NCI-H510A (cell line): Measurements from ENCODE around the gene CST4.
"Not testable (repeated sequence)": the region's sequence is repeated elsewhere in the genome, so short reads cannot be mapped to it uniquely, and the experiment has no call there.

Source experiments
- DNase-seq: peaks from one replicate; lab custom pipeline; 2025; lab: John Stamatoyannopoulos, UW

The CST4 gene

DNA sequence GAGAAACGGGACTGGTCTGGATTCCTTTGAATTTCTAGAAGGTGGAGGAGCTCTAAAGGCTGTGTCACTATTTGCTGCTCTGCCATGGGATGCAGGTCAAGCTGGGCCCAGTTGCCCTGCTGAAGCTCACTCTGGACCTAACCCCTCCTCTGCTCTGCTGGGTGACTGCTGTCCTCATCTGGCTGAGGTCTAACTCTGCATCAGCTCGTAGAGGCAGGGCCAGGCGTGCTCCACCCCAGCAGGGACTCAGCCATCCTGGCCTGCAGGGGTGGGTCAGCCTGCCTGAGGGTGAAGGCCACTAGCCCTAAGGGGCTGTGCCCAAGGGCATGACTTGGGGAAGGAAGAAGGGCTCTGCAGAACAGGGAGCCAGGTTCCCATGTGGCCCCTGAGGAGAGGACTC is 852 bp downstream of the CST4 start:
- DNase-seq: no peak

DNA sequence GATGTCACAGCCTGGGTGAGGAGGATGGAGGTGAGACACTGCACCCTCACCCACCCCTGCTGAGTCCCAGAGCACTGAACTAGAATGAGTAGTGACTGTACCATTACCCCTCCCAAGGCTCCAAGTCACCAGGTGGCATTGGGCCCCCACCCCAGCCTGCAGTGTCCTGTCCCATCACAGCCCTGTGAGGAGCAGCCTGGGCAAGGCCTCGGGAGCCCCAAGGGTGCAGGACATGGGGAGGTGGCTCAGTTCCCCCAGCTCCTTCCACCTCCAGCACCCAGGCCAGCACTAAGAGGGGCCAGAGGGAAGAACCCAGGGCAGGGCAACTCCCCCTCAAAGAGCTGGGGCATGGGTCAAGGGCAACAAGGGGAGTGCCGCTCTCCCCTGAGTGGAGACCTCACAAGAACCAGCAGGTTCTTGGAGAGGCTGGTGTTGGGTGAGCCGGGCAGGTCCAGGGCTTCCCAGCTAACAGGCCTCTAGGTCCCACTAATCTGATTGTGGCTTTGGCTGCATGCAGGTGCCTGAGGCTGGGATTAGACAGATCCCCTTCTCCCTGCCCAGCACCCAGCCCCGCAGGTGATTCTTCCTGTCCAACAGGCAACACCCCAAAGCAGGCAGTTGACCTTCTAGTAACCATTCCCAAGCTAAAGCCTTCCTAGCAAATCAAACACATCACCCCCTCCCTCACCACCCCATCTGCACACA is 2.6 kb downstream of the CST4 start:
- DNase-seq: no peak

DNA sequence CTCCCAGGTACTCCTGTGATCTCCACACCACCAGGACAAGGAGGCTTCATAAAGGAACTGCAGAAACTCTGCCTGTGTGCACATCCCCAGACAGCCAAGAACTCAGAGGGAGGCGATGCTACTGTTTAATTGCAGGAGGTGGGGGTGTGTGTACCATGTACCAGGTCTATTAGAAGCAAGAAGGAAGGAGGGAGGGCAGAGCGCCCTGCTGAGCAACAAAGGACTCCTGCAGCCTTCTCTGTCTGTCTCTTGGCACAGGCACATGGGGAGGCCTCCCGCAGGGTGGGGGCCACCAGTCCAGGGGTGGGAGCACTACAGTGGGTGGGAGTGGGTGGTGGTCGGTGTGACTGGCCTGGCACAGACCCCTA is 3.3 kb downstream of the CST4 start:
- DNase-seq: not testable (repeated sequence)

DNA sequence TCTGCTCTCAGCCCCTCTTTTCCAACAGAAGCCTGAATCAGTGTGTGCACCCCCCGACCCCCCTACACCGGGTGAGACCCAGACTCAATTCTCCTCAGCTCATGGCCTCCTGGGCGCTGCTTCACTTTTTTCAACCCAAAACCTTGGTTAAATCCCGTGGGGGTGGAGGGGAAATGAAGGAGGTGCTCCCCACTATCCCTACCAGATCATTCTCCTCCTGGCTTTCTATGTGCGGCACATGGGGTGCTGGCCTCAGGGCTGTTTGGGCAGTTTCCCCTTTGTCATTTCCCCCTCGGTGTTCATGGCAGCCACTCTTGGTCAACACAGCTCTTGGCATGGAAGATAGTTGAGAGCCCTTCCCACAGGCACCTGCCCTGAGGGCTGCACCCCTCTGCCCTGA is 4.6 kb downstream of the CST4 start:
- no peak for DNase-seq

DNA sequence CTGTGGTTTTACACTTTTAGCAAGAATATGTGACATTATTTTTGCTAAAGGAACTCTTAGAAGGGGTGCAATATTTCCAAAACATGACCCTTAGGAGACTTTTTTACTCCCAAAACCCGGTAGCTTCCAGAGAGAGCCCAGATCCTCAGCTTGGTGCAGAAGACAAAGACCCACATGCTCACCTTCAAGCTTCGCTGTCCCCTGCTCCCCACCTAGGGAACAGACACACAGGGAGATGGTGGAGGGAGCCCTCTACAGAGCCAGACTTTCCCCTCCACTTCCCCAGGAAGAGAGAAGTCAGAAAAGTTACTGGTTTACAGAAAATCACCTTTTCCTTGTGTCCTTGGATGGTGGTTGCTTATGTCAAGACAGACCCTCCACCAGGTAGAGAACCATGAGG is 5.0 kb downstream of the CST4 start:
- DNase-seq: no peak

DNA sequence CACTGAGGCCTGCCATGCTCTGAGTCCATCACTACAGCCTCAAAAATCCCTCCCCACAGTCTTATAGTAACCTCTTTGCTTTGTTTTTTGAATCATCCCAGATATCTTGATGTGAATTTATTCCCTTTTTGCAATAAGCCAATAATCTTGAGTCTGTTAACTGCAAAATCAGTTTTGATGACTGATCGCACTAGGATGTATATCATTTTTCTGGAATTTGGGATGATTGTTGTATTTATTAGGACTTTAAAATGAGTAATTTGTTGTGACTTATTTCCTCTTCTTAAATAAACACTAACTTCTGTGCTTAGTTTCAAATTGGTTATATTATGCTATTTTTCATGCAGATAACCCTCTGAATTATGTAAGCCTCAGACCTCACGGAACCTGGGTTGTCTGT is 5.6 kb downstream of the CST4 start:
- no peak for DNase-seq

DNA sequence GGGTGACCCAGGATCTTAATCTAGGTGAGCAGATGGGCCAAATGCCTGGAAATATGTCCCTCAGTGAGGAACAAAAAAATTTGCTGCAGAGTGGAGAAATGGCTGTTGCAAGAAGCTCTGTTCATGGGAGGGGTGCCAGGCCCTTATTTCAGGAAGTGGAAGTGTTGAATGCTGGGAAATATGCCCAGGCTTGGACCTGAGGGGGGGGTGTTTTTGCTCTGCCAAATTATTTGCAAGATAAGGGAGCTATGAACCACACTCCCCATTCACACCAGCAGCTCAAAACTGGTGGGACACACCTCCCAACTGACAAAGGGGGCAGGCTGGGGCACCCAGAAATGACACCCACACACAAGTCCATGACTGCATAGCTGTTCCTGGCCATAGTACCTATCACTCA is 8.7 kb downstream of the CST4 start:
- DNase-seq: no peak

DNA sequence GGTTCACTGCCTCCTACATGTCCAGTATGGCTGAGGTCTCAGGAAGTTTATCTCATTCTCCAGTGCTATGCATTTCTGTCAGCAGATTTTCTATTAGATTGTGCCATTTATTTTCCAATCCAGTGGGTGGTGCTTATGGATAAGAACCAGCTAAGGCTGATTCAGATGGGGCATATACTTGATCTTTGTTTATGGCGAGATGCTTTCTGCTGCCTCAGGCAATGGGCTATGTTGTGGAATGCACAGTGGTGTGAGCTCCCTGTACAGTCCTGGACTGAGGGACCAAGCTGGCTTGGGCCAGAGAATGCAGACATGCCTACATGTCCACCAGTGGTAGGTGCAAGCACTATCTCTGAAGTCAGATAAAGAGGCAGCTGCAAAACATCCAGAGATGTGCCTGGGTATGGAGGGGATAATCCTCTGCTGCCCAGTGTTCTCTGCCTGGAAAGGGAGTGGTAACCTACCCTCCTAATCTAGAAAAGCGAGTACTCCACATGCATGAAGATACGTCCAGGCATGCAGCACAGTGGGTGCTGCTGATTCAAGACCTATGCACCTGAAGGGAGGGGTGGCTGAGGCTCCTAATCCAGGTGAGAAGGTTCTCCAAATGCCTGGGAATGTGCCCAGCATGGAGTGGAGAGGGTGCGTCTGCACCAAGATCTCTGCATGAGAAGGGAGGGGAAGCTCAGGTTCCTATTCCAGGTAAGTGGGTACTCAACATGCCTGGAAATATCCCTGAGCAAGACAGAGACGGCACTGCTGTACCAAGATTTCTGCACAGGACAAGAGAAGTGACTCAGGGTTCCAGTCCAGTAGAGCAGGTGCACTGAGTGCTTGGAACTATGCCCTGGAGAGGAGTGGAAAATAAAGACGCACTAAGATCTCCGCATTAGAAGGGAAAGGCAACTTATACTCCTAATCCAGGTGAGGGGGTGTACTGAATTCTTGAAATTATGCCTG is 9.4 kb downstream of the CST4 start:
- DNase-seq: no peak

DNA sequence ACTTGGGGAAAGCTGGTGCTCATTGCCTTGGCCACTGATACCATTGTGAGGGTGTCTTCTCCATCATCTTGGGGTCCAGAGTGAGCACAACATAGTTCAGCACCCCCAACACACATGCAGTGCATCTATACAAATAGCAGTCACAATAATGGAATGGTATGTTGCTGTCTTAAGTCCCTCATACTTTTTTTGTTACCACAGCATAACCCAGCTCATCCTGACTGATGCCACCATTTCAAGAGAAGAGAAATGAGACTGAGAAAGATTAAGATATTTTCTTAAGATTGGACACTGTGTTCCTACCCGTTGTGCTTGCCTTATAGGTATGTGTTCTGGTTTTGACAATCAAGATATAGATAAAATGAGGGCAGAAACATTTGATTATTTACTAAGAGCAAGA is 15.6 kb downstream of the CST4 start:
- no peak for DNase-seq

DNA sequence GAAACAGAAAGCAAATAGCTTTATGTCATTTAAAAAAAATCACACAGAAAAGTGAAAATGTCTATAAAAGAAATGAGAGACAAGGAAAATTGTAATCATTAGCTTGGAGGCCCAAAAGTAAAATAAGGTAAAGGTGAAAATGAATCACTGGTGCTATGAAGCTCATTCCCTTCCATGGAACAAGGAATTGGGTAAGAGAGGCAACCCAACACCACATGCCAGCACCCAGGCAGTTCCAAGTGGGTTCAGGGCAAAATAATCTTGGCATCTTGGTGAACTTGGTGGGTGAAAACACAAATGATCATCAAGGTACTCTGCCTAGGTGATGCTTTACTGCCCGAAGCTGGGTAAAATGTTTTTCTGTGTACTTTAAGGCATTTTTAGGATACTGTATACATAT is 16.7 kb downstream of the CST4 start:
- no peak for DNase-seq

DNA sequence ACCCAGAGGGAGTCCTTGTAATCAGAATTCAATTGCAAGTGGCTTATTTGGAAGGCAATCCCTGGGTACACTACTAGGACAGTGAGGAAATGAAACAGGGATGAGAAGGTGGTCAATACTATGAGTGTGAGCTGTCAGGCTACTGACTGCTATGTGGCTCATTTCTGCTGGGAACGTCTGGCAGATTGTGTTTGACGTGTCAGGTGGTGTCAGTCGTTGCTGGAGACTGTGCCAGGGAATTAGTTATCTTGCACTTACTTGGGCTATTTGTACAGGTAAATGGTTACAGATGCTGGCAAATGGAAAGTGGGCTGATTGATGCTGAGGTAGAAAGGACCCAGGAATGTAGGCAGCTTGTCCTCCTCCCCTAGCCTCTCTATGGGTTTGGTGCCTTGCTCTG is 17.4 kb downstream of the CST4 start:
- no peak for DNase-seq

DNA sequence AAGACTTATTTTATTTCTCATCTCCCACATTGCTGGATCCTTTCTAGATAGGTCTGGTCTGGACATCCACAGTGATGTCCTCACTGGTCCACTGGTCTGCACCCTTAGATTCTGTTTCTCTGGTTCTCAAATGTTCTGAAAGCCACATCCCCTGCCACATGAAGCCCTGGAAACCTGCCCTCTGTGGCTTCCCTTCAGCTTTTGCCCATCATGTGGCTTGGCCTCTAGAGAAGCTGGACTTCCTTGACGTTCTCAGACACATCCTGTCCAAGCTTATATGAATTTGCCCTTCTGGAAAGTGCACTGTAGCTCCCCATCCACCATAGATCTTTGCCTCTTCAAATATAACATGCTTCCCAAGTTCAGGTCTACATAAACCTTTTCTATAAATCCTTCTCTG is 18.5 kb downstream of the CST4 start:
- DNase-seq: no peak

DNA sequence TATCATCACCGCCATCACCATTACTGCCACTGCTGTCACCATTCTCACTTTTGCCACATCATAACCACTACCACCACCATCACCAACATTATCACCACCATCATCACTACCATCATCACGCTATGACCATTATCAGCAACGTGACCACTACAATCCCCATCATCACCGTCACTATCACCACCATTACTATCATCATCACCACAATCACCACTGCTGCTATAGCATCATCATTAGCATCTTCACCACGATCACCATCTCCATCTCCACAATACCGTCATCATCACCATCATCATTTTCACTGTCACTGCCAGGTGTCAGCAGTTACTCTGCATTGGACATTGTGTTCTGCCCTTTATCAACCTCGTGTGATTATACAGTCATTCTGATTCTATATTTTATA is 19.0 kb downstream of the CST4 start:
- DNase-seq: no peak

DNA sequence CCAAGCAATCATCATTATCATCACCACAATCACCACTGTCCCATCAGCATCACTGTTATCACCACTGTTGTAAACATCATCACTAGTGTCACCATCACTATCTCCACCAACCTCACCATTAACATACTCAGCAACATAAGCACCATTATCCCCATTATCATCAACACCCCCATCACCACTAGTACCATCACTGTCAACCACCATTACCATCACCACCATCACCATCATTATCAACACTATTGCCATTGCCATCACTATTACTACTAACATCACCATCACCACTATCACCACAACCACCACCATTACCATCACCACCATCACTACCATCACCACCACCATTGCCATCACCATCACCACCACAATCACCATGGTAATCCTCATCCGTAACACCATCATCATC is 19.5 kb downstream of the CST4 start:
- no peak for DNase-seq

DNA sequence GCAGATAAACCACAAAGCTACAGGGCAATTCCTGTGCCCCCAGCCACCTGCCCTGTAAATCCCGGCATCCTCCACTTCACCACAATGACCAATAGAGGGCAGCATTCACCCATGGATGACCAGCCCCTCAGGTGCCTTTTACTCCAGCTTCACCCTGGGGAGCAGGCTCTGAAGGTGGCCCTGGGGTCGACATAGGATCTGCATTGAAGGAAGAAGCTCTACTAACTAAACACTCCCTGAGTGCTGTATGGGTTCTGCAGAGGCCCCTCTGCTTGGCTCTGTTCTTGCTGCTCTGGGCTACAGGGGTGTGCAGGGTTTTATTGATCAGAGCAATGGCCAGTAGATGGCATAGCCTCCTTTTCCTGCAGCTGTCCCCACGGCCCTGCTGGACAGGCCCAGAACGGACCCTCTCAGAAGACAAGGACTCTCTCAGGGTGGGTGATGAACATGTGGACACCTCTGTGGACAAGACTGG is 20.3 kb downstream of the CST4 start:
- DNase-seq: no peak

DNA sequence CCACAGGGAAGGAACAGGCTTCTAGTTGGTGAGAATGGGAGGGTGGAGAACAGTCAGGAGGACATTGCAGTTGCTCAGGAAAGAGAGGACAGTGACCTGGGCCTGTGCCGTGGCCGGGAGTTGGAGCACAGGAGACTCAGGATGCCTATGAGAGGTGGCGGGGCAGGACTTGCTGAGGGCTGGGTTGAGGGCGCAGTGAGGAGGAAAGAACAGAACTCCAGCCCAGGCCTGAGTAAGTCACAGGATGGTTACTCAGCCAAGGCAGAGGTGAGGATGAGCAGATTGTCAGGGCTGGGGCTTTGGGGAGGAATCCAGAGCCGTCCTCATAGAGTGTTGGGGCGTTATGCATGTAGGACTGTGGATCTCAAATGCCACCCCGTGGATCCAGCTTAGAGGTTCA is 21.2 kb downstream of the CST4 start:
- no peak for DNase-seq

DNA sequence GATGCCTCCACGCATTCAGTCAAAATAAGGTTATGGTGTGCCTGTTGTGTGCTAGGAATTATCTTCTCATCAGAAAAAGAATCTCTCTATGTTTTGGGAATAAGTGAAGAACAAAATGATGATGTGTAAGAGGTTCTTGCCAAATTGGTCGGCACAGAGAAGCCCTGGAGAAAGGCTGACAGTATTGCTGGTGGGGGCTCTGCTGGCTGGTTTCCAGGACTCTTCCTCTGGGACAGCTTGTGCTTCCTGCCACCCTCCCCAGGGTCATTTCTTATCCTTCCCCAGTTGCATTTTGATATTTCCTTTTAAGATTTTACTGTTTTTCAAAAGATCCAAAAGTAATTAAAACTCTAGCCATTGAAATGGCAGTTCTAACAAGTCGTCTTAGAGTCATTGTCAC is 22.1 kb downstream of the CST4 start:
- no peak for DNase-seq

DNA sequence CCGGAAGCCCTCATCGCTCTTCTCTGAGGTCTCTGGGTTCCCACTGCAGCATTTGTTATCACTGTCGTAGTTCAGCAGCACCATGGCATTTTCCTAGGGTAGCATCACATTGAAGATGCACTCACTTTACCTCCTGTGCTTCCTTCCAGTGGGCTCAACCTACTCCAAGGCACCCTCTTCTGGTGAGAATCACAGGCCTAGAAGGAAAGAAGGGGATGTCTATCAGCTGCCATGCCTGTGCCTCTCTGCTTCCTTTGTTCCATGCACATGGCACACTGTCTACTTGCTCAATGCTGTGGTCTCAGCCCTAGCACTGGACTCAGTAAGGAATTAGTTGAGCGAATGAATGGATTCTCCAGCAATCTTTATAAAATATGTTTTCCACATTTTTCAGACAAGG is 22.6 kb downstream of the CST4 start:
- DNase-seq: no peak

DNA sequence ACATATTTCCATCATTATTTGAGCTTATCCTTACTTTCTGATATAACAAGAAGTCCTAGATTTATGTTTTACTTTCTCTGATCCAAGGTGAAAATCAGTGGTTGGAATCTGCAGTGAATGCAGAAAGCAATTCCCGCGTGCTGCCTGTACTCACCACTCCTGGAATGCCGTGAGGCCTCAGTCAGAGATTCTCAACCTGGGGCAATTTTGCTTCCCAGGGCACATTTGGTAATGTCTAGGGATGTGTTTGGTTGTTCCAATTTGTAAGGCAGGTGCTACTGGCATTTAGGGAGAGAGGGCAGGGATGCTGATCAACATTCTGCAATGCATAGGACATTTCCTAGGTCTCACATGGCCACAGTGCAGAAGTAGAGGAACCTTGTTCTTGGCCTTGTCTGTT is 23.9 kb downstream of the CST4 start:
- DNase-seq: no peak

DNA sequence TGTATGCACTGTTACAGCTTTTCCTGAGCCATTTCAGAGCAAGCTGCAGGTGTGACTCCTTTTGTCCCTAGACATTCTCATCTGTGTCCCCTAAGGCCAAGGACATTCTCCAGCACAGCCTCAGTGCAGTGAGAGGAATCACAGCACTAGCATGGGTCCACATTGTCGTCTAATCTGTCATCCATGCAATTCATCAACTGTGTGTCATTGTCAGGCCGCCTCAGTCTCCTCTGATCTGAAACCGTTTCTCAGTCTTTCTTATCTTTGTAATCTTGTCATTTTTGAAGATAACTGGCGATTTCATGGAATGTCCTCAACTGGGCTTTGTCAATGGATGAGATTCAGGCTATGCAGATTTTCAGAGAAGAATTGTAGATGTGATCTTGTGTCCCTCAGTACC is 24.8 kb downstream of the CST4 start:
- not testable (repeated sequence) for DNase-seq

DNA sequence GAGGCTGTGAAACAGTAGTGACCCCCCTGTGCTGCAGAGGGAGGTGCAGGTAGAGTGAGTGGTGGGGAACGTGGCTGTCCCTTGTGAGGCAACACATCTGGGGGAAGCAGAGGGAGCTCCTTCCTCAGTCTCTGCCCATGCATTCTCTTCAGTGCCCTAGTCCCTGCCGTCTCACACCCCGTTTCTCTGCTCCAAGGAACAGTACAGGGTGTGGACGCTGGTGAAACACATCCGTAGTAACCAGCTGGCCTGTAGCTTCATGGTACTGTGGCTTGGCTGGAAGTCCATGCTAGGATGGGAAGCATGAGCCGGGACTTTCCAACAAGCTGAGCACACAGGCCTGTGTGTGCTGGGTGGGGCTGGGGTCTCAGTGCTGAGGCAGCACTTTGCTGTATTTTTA is 25.7 kb downstream of the CST4 start:
- no peak for DNase-seq

DNA sequence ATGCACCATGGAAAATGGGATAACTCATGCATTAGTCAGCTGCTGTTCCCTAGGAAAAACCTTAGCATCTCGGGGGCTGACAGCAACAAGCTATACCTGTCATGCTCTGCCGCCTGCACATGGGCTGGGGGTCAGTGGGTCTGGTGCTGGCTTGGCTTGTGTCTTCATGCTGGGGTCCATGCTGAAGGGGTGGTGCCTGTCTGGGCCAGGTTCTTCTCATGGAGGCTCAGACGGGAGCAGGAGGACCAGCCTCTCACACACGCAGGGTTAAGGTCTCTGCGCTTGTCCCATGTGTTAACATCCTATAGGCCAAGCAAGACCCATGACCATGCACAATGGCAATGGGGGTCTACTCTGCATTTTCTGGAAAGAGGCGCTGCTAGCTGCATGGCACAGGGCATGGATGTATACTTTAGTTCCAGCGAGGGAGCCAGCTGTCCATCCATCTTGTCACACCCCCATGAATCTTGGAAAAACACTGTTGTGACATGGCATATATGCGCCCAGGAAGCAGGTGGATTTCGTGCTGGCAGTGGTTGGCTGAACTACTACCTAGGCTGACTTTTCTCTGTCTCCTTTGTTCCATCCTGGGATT is 26.5 kb downstream of the CST4 start:
- DNase-seq: no peak

DNA sequence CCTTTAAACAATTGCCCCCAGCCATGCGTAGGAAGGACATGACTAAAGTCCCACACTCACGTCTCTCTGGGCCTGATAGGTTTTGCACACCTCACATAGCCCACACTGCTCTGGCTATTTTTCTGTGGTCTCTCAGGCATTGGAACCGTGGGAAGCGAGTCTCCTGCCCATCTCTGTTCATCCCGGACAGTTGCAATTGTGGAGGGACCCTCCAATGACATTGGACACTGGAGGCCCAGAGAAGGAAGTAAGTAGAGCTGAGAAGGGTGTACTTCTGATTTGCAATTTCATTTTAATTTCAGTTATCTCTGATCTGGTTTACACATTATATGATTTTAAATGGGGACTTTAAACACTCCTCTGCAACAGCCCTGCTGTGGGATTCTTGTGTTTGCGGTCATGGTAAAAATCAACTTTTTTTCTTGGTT is 27.8 kb downstream of the CST4 start:
- DNase-seq: no peak
